ENCODE measurements around the gene ZRANB1.

ZRANB1 gene

GRCh38 chr10:125023862-125024496 is 82.1 kb downstream of the ZRANB1 start:
- peak; percentile 86 for DNase-seq

GRCh38 chr10:125024497-125025234 is 82.7 kb downstream of the ZRANB1 start:
- peak; percentile 86 for DNase-seq

GRCh38 chr10:125025341-125025740 is 83.4 kb downstream of the ZRANB1 start:
- DNase-seq: peak; percentile 6

GRCh38 chr10:125026036-125026931 is 84.4 kb downstream of the ZRANB1 start:
- no peak for DNase-seq

- no peak for DNase-seq
These were observed 85.2 kb downstream of the ZRANB1 start for GRCh38 chr10:125026974-125027735.

GRCh38 chr10:125027871-125028869 is 86.2 kb downstream of the ZRANB1 start:
- DNase-seq: no peak

- DNase-seq: peak; percentile 16
These were observed 87.8 kb downstream of the ZRANB1 start for GRCh38 chr10:125029584-125030242.

GRCh38 chr10:125030567-125031197 is 88.8 kb downstream of the ZRANB1 start:
- no peak for DNase-seq

GRCh38 chr10:125032474-125033020 is 90.6 kb downstream of the ZRANB1 start:
- DNase-seq: no peak

GRCh38 chr10:125033146-125033924 is 91.4 kb downstream of the ZRANB1 start:
- DNase-seq: no peak

GRCh38 chr10:125034675-125035074 is 92.8 kb downstream of the ZRANB1 start:
- DNase-seq: peak; percentile 13

- no peak for DNase-seq
These were observed 93.2 kb downstream of the ZRANB1 start for GRCh38 chr10:125035136-125035535.

GRCh38 chr10:125035588-125036295 is 93.8 kb downstream of the ZRANB1 start:
- DNase-seq: no peak

GRCh38 chr10:125037145-125037877 is 95.4 kb downstream of the ZRANB1 start:
- DNase-seq: no peak
